Cortex of kidney (tissue), 1 donor: ENCODE measurements around the gene C8G.

ENCODE experiments used
- DNase-seq: peaks from one replicate; lab custom pipeline; 2025; lab: John Stamatoyannopoulos, UW

The C8G gene

GRCh38 chr9:136953771-136954269 lies 8.8 kb downstream of the C8G start:
- no peak for DNase-seq

GRCh38 chr9:136954270-136955083 lies 9.4 kb downstream of the C8G start:
- DNase-seq = no peak

- no peak for DNase-seq
Measured at GRCh38 chr9:136955202-136955942, 10.3 kb downstream of the C8G start.

- DNase-seq = no peak
Measured at GRCh38 chr9:136955943-136956335, 10.9 kb downstream of the C8G start.

GRCh38 chr9:136956604-136957003 lies 11.6 kb downstream of the C8G start:
- no peak for DNase-seq

DNA sequence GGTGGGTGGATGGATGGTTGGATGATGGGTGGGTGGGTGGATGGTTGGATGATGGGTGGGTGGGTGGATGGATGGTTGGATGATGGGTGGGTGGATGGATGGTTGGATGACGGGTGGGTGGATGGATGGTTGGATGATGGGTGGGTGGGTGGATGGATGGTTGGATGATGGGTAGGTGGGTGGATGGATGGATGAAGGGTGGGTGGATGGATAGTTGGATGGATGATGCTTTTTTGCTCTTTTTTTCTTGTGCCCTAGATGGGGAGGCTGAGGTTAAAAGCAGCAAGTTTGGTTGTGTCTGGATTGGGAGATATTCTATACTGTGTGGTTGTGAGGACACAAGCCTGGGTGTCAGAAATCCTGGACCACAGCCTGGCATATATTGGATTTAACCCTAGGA lies 12.4 kb downstream of the C8G start:
- DNase-seq = no peak

DNA sequence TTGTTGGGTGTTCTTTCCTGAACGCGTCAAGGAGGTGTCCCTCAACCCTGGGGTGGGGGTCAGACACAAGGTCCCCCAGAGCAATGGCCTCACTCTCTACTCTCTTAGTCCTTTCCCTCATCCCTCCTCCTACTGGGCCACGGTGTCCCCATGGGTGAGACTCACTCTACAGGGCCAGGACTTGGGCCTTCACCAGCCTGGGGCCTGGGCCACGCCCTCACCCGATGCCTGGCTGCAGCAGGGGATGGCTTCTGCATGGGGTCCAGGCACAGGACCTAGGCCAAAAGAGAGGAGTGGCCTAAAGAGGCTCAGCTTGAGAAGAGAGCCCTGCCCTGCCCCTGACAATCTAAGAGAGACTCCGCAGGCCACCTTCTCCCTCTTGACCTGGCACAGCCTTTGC lies 12.9 kb downstream of the C8G start:
- no peak for DNase-seq

DNA sequence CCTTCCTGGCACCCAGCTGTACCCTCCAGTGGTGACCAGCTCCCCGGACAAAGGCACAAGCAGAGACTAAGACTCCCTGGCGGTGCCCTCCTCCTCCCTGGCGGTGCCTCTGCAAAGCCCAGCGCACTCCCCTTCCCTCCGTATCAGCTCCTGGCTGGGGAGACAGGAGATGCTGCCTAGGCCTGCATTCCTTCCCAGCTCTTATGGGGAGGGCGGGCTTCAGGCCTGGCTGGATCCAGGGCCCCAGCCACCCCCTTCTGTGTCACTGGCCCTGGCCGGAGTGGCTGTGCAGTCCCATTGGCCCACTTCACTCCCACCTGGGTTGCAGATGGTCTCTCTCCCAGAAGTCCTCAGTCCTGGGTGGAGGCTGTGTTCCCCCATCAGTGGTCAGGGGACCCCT lies 13.4 kb downstream of the C8G start:
- DNase-seq = no peak

- no peak for DNase-seq
Measured at GRCh38 chr9:136958898-136959850, 14.1 kb downstream of the C8G start.

DNA sequence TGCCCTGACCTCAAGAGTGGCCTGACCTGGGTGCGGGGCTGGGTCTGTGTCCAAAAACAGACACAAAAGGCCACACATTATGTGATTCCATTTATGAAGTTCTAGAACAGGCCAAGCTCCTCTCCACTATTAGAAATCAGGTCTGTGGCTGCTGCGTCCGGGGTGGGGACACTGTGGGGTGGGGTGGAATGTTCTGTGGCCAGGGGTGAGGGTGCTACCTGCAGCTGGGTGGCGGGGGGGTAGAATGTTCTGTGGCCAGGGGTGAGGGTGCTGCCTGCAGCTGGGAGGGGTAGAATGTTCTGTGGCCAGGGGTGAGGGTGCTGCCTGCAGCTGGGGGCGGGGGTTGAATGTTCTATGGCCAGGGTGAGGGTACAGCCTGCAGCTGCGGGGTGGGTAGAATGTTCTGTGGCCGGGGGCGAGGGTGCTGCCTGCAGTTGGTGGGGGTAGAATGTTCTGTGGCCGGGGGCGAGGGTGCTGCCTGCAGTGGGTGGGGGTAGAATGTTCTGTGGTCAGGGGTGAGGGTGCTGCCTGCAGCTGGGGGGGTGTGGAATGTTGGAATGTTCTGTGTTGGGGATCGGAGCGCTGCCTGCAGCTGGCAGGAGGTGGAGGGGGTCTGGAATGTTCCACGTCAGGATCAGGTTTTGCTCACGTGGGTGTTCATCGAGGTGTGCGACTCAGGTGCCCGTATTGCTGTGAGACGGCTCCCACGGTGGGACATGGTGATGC lies 15.3 kb downstream of the C8G start:
- no peak for DNase-seq

GRCh38 chr9:136960938-136961275 lies 15.9 kb downstream of the C8G start:
- no peak for DNase-seq

GRCh38 chr9:136961279-136962065 lies 16.4 kb downstream of the C8G start:
- DNase-seq = no peak

DNA sequence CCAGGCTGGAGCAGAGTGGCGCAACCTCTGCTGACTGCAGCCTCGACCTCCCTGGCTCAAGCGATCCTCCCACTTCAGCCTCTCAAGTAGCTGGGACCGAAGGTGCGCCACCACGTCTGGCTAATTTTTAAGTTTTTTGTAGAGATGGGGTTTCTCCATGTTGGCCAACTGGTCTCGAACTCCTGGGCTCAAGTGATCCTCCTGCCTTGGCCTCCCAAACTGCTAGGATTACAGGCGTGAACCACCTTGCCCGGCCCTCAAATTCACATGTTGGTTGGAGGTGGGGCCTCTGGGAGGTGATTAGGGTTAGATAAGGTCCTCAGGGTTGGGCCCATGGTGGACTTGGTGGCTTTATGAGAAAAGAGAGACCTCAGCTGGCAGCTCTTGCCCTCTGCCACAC lies 17.1 kb downstream of the C8G start:
- DNase-seq = no peak

GRCh38 chr9:136962701-136963248 lies 17.7 kb downstream of the C8G start:
- DNase-seq = no peak

DNA sequence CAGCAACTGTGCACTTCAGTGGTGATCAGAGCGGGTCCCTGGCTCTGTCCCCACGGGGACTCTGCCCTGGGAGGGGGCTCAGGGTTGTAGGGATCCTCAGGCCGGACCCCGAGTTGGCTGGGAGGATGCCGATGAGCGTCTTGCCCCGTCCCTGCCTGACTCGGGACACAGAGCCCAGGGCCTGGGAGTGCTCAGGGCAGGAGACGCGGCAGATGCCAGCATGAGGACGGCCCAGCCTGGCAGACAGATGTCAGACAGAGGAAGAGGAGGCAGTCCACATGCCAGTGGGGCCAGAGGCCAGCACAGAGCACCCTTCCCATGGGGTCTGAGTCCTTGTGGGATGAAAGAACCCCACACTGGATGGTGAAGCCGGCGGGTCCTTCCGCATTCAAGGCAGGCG lies 18.3 kb downstream of the C8G start:
- DNase-seq = no peak

GRCh38 chr9:136963751-136964150 lies 18.7 kb downstream of the C8G start:
- no peak for DNase-seq

- DNase-seq = no peak
Measured at GRCh38 chr9:136964171-136964689, 19.2 kb downstream of the C8G start.

GRCh38 chr9:136964833-136965422 lies 19.9 kb downstream of the C8G start:
- no peak for DNase-seq

- DNase-seq = no peak
Measured at GRCh38 chr9:136965771-136966484, 20.9 kb downstream of the C8G start.
